HepG2 (cell line): ENCODE data around the gene USP35. TPM values are rescaled to one million over a fixed set of nuclear protein-coding genes. Genes with fewer than 3 reads are reported as not detected.

ENCODE experiments used
- KLF9 ChIP-seq: IDR thresholded peaks from 2 replicates; pipeline ENCODE4 v1.6.1; 2016; ENCODE audit warnings: low read depth
- KMT2B ChIP-seq: IDR thresholded peaks from 2 replicates; pipeline ENCODE4 v1.6.1; 2016; ENCODE audit warnings: missing genetic modification reagents, missing compliant biosample characterization
- MAFF ChIP-seq: IDR thresholded peaks from 2 replicates; pipeline ENCODE4 v1.6.1; 2011; ENCODE audit warnings: low read depth, low read length, improper control_type of control experiment
- MED8 ChIP-seq: sonication (generic); formaldehyde crosslinking; IDR thresholded peaks from 2 replicates; pipeline ENCODE4 v1.8.1; 2023; ENCODE audit warnings: mild to moderate bottlenecking, missing genetic modification reagents; ENCODE audit not compliant: insufficient replicate concordance
- RBFOX2 ChIP-seq: fragments of 200-400 bp; formaldehyde crosslinking; IDR thresholded peaks from 2 replicates; pipeline ENCODE4 v1.6.1; 2017; ENCODE audit warnings: low read depth, mild to moderate bottlenecking, low read length
- REL ChIP-seq: sonication (generic); formaldehyde crosslinking; conservative IDR thresholded peaks from 2 replicates; pipeline ENCODE4 v1.8.0; 2022; ENCODE audit warnings: mild to moderate bottlenecking, missing genetic modification reagents, moderate library complexity
- SP4 ChIP-seq: sonication (generic); formaldehyde crosslinking; IDR thresholded peaks from 2 replicates; pipeline ENCODE4 v1.8.1; 2023; ENCODE audit warnings: mild to moderate bottlenecking, missing genetic modification reagents
- TBX3 ChIP-seq: fragments of 450-650 bp; IDR thresholded peaks from 2 replicates; pipeline ENCODE4 v1.6.1; 2017; ENCODE audit warnings: antibody characterized with exemption, mild to moderate bottlenecking, inconsistent platforms, borderline replicate concordance
- ZBED4 ChIP-seq: sonication (generic); formaldehyde crosslinking; IDR thresholded peaks from 2 replicates; pipeline ENCODE4 v1.4.0; 2020; ENCODE audit warnings: missing genetic modification reagents, borderline replicate concordance
- ZBTB33 ChIP-seq: sonication (generic); formaldehyde crosslinking; IDR thresholded peaks from 2 replicates; pipeline ENCODE4 v1.4.0; 2020; ENCODE audit warnings: missing genetic modification reagents
- ZNF260 ChIP-seq: sonication (generic); formaldehyde crosslinking; IDR thresholded peaks from 2 replicates; pipeline ENCODE4 v1.4.0; 2020; ENCODE audit warnings: missing genetic modification reagents, low read depth, mild to moderate bottlenecking, borderline replicate concordance
- ZNF432 ChIP-seq: sonication (generic); formaldehyde crosslinking; IDR thresholded peaks from 2 replicates; pipeline ENCODE4 v1.5.0; 2020; ENCODE audit warnings: missing genetic modification reagents, mild to moderate bottlenecking, borderline replicate concordance
- polyA plus RNA-seq, 8 experiments: library from polyadenylated mRNA; depleted of rRNA in 3 of 8; stranded (reverse) in 7 of 8; unstranded in 1 of 8; fragments of >200 nt; fragmentation: Illumina TruSeq in 4 of 8; extraction: Trizol in 4 of 8; gene quantifications; 2 replicates each; pipeline versions ENCODE4 v1.2.1 to v1.2.3, GENCODE V29; 2011 to 2016; ENCODE audit warnings: low read depth in 4 of 8, missing spikeins in 1 of 8, mixed read lengths in 1 of 8; ENCODE audit not compliant: insufficient read depth in 1 of 8
- total RNA-seq, 5 experiments: library from RNA; depleted of rRNA; stranded (reverse); fragments of >200 nt; fragmentation: Illumina TruSeq; extraction: Trizol; gene quantifications; 2 replicates each; pipeline ENCODE4 v1.2.3, GENCODE V29; 2016; ENCODE audit warnings: low read depth in 1 of 5
- TF ChIP-seq, protein P1 (sequence below): IDR thresholded peaks from 2 replicates; pipeline ENCODE4 v1.6.1; 2016; ENCODE audit warnings: control low read depth
- TF ChIP-seq, protein P2 (sequence below): conservative IDR thresholded peaks from 2 replicates; pipeline ENCODE4 v1.6.1; 2018; ENCODE audit warnings: missing genetic modification reagents
- TF ChIP-seq, protein P3 (sequence below): sonication (generic); formaldehyde crosslinking; IDR thresholded peaks from 2 replicates; pipeline ENCODE4 v1.4.0; 2020; ENCODE audit warnings: missing genetic modification reagents, borderline replicate concordance
- TF ChIP-seq, protein P4 (sequence below): sonication (generic); formaldehyde crosslinking; conservative IDR thresholded peaks from 2 replicates; pipeline ENCODE4 v1.8.0; 2022; ENCODE audit warnings: mild to moderate bottlenecking, moderate library complexity, missing genetic modification reagents

Gene USP35
- total and polyA plus RNA-seq, 2 of the 13 experiments (the other 11 are each of a cell fraction or from before 2014, with no cell fraction given) = 4.6 to 7.7 TPM

GRCh38 chr11:78179459-78180071, 9.2 kb upstream of the USP35 start (continued):
- TF ChIP-seq, protein P1, sequence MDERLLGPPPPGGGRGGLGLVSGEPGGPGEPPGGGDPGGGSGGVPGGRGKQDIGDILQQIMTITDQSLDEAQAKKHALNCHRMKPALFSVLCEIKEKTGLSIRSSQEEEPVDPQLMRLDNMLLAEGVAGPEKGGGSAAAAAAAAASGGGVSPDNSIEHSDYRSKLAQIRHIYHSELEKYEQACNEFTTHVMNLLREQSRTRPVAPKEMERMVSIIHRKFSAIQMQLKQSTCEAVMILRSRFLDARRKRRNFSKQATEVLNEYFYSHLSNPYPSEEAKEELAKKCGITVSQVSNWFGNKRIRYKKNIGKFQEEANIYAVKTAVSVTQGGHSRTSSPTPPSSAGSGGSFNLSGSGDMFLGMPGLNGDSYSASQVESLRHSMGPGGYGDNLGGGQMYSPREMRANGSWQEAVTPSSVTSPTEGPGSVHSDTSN (CRISPR knock-in tag) = no peak
- TF ChIP-seq RBFOX2 (no peak), KMT2B (no peak), MAFF (no peak), ZNF260 (CRISPR knock-in tag) (no peak), MED8 (CRISPR knock-in tag) (no peak), ZBTB33 (CRISPR knock-in tag) (no peak), TBX3 (no peak), ZBED4 (no peak), SP4 (CRISPR knock-in tag) (no peak), ZNF432 (no peak), KLF9 (CRISPR knock-in tag) (no peak), REL (CRISPR knock-in tag) (no peak)
- TF ChIP-seq, protein P2, sequence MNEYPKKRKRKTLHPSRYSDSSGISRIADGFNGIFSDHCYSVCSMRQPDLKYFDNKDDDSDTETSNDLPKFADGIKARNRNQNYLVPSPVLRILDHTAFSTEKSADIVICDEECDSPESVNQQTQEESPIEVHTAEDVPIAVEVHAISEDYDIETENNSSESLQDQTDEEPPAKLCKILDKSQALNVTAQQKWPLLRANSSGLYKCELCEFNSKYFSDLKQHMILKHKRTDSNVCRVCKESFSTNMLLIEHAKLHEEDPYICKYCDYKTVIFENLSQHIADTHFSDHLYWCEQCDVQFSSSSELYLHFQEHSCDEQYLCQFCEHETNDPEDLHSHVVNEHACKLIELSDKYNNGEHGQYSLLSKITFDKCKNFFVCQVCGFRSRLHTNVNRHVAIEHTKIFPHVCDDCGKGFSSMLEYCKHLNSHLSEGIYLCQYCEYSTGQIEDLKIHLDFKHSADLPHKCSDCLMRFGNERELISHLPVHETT = no peak
- TF ChIP-seq, protein P3, sequence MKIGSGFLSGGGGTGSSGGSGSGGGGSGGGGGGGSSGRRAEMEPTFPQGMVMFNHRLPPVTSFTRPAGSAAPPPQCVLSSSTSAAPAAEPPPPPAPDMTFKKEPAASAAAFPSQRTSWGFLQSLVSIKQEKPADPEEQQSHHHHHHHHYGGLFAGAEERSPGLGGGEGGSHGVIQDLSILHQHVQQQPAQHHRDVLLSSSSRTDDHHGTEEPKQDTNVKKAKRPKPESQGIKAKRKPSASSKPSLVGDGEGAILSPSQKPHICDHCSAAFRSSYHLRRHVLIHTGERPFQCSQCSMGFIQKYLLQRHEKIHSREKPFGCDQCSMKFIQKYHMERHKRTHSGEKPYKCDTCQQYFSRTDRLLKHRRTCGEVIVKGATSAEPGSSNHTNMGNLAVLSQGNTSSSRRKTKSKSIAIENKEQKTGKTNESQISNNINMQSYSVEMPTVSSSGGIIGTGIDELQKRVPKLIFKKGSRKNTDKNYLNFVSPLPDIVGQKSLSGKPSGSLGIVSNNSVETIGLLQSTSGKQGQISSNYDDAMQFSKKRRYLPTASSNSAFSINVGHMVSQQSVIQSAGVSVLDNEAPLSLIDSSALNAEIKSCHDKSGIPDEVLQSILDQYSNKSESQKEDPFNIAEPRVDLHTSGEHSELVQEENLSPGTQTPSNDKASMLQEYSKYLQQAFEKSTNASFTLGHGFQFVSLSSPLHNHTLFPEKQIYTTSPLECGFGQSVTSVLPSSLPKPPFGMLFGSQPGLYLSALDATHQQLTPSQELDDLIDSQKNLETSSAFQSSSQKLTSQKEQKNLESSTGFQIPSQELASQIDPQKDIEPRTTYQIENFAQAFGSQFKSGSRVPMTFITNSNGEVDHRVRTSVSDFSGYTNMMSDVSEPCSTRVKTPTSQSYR (CRISPR knock-in tag) = no peak
- TF ChIP-seq, protein P4, sequence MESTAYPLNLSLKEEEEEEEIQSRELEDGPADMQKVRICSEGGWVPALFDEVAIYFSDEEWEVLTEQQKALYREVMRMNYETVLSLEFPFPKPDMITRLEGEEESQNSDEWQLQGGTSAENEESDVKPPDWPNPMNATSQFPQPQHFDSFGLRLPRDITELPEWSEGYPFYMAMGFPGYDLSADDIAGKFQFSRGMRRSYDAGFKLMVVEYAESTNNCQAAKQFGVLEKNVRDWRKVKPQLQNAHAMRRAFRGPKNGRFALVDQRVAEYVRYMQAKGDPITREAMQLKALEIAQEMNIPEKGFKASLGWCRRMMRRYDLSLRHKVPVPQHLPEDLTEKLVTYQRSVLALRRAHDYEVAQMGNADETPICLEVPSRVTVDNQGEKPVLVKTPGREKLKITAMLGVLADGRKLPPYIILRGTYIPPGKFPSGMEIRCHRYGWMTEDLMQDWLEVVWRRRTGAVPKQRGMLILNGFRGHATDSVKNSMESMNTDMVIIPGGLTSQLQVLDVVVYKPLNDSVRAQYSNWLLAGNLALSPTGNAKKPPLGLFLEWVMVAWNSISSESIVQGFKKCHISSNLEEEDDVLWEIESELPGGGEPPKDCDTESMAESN (CRISPR knock-in tag) = no peak
